WI38 (cell line): Measurements from ENCODE around the gene CCDC38.
A peak's percentile ranks its signal among the peaks of the same experiment; 100 is the strongest.
"Not testable (repeated sequence)": the region's sequence is repeated elsewhere in the genome, so short reads cannot be mapped to it uniquely, and the experiment has no call there.

Experiments
- H3K4me3 ChIP-seq: 2 replicates; pipeline ENCODE4 v1.5.1; 2011; ENCODE audit warnings: low read depth, mild to moderate bottlenecking, control low read depth, low read length
- TF ChIP-seq, protein P1 (sequence below): IDR thresholded peaks from 2 replicates; pipeline ENCODE4 v1.5.1; 2012; ENCODE audit warnings: low read depth, mild to moderate bottlenecking, control low read depth, low read length

Gene CCDC38

DNA sequence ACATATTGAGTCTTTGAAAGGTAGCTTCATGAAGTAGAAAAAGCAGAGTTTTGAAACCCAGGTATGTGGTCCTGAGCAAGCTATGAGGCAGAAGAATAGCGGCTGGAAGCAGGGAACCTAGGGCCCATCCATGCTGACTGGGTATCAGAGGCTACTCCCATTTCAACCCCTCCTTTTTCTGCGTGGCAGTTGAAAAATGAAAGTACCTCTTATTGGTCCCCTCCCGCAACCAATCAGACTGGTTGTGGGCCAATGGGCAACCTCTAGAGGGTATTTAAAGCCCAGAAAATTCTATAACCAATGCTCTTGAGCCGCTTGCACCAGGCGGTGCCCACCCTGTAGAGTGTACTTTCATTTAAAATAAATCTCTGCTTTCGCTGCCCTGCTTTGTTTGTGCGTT lies 85.3 kb downstream of the CCDC38 start:
- TF ChIP-seq, protein P1, sequence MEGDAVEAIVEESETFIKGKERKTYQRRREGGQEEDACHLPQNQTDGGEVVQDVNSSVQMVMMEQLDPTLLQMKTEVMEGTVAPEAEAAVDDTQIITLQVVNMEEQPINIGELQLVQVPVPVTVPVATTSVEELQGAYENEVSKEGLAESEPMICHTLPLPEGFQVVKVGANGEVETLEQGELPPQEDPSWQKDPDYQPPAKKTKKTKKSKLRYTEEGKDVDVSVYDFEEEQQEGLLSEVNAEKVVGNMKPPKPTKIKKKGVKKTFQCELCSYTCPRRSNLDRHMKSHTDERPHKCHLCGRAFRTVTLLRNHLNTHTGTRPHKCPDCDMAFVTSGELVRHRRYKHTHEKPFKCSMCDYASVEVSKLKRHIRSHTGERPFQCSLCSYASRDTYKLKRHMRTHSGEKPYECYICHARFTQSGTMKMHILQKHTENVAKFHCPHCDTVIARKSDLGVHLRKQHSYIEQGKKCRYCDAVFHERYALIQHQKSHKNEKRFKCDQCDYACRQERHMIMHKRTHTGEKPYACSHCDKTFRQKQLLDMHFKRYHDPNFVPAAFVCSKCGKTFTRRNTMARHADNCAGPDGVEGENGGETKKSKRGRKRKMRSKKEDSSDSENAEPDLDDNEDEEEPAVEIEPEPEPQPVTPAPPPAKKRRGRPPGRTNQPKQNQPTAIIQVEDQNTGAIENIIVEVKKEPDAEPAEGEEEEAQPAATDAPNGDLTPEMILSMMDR: no peak
- no peak overlapping the region for H3K4me3 ChIP-seq

DNA sequence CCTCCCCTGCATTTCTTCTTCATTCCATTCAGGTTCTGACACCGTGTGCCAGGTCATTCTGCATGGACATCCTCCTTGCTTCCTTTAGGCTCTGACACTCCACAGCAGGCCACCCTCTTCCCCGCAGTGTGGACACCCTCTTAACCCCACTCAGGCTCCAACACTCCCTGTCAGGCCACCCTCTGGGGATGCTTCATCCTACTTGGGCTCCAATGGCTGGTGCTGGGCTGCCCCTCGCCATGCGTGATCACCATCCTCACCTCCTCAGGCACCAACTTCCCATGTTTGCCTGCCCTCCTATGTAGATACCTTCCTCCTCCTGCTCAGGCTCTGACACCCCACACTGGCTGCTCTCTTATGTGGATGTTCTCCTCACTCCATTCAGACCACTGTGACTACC lies 90.3 kb downstream of the CCDC38 start:
- H3K4me3 ChIP-seq: no peak overlapping the region
- TF ChIP-seq, protein P1: no peak

DNA sequence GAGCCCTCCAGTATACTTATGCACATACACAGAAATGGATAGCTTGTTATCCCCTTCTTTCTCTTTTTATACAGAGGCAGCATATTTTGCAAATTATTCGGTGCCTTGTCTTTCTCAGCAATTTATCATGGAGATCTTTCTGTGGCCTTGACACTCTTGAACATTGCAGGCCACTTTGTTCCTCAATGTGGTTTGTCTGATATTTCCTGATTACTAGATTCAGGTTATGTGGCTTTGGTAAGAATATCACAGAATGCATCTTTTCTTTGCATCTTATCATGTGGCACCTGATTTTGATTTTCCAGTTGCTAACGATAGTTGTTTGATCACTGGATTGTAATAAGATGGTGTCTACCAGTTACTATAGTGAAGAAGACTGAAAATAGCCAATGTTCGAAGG lies 90.8 kb downstream of the CCDC38 start:
- TF ChIP-seq, protein P1: no peak
- no peak overlapping the region for H3K4me3 ChIP-seq

DNA sequence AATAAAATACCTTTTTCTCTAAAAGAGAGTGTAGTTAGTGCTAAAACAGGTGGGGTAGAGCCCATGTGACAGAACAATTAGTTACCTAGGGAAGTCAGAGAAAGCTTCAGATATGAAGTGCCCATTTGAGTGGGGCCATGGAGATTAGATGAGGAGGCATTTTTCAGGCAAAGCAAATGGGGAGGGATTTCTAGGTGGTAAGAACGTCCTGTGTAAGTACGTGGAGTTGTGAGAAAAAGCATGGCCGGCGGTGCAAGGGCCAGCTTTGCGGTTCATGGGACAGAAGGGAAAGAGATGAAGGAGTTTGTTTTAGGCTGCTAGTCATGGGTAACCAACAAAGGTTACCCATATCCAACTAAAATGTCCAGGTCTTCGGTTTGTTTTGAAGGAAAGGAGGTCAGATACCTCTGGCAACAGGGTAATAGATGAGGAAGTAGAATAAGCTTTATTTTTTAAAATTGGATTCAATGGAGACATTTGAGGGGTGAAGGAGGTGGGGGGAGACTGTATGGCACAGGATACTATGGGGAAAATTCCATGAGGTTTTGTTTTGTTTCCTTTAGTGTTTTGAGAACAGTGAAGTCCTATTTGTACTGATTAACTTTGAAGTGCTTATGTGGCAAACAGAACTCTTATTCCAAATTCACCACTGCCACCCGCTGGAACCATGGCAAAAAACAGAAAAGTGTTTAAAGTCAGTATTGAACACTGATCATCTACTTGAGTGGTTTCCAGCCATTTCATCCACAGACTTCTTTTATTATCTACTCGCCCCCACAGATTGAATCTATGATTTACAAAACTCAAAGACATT lies 93.6 kb downstream of the CCDC38 start:
- no peak overlapping the region for H3K4me3 ChIP-seq
- TF ChIP-seq, protein P1: no peak

DNA sequence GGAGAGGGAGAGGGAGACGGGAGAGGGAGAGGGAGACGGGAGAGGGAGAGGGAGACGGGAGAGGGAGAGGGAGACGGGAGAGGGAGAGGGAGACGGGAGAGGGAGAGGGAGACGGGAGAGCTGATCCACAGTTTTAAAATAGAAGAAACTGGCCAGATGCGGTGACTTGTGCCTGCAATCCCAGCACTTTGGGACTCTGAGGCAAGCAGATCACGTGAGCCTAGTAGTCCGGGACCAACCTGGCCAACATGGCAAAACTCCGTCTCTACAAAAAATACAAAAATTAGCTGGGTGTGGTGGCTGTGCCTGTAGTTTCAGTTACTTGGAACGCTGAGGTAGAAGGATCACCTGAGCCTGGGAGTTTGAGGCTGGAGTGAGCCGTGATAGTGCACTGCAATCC lies 100.0 kb downstream of the CCDC38 start:
- H3K4me3 ChIP-seq: not testable (repeated sequence)

DNA sequence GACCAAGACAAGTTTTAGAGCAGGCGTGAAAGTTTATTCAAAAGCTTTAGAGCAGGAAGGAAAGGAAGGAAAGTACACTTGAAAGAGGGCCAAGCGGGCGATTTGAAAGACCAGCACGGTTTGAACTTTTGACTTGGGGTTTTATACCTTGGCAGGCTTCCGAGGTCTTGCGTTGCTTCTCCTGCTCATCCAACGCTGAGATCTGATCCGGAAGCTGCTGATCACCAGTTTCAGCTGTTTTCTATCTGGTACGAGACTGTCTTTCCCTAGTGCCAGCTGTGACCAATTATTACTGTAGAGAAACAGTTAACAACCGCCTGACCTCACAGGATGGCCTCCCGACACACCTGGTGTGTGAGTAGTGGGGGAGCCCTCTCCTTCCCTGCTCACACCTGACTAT lies 104.3 kb downstream of the CCDC38 start:
- H3K4me3 ChIP-seq: no peak overlapping the region
- TF ChIP-seq, protein P1: no peak

DNA sequence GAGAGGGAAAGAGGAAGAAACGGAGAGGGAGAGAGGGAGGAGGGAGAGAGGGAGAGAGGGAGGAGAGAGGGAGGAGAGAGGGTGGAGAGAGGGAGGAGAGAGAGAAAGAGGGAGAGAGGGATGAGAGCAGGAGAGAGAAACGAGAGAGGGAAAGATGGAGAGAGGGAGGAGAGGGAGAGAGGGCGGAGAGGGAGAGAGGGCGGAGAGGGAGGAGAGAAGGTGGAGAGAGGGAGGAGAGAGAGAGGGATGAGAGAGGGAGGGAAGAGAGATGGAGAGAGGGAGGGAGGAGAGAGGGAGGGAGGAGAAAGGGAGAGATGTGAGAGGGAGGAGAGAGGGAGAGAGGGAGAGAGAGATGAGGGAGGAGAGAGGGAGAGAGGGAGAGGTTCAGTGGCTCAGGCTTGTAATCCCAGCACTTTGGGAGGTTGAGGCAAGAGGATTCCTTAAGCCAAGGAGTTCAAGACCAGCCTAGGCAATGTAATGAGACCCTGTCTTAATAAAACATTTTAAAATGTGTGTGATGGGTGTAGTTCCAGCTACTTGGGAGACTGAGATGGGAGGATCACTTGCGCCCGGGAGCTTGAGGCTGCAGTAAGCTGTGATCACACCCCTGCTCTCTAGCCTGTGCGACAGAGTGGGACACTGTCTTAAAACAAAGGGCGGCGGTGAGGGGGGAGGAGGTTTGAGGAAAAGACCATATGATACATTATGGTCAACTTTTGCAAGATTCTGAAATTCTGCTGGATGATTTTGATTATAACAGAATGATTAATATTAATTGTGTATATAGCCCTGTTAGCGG lies 105.0 kb downstream of the CCDC38 start:
- TF ChIP-seq, protein P1: no peak
- H3K4me3 ChIP-seq: peak overlapping the region; percentile 27; the same call in 1 of the 2 replicates
